NT2/D1 (cell line): ENCODE results near the gene CADM4.
A peak's percentile ranks its signal among the peaks of the same experiment; 100 is the strongest.

Experiments
- DNase-seq: peaks from one replicate; pipeline ENCODE4 v3.0.0-alpha.2; 2011; ENCODE audit warnings: low read depth, low spot score
- H3K27me3 ChIP-seq: 2 replicates; pipeline ENCODE4 v1.6.0; 2011; ENCODE audit warnings: mild to moderate bottlenecking; ENCODE audit not compliant: insufficient read length, insufficient read depth
- H3K36me3 ChIP-seq: 2 replicates; pipeline ENCODE4 v1.6.1; 2011; ENCODE audit warnings: mild to moderate bottlenecking, low read length, mixed read lengths; ENCODE audit not compliant: insufficient read depth, insufficient read length
- H3K4me1 ChIP-seq: 2 replicates; pipeline ENCODE4 v1.5.1; 2011; ENCODE audit not compliant: insufficient read depth, insufficient read length
- H3K4me3 ChIP-seq: 2 replicates; pipeline ENCODE4 v1.5.1; 2011; ENCODE audit warnings: low read depth; ENCODE audit not compliant: insufficient read length
- H3K9ac ChIP-seq: 2 replicates; pipeline ENCODE4 v1.6.0; 2011; ENCODE audit warnings: low read depth; ENCODE audit not compliant: insufficient read length
- H3K9me3 ChIP-seq: 2 replicates; pipeline ENCODE4 v1.5.1; 2011; ENCODE audit warnings: mild to moderate bottlenecking, low read length; ENCODE audit not compliant: insufficient read depth
- SUZ12 ChIP-seq: IDR thresholded peaks from 2 replicates; pipeline ENCODE4 v1.6.1; 2011; ENCODE audit not compliant: insufficient read length, insufficient read depth; ENCODE audit errors: extremely low read depth
- YY1 ChIP-seq: IDR thresholded peaks from 2 replicates; pipeline ENCODE4 v1.6.1; 2011; ENCODE audit not compliant: insufficient read length, insufficient read depth
- ZNF274 ChIP-seq: IDR thresholded peaks from 2 replicates; pipeline ENCODE4 v1.6.1; 2011; ENCODE audit warnings: mild to moderate bottlenecking, low read depth, low read length

CADM4 gene

GRCh38 chr19:43574424-43575155 lies 65.1 kb downstream of the CADM4 start:
- Histone ChIP-seq H3K9ac (peak overlapping the region; percentile 84), H3K36me3 (peaks cover 12% of the 10 kb centered on the region), H3K27me3 (no peaks in the 10 kb centered on the region), H3K9me3 (no peaks in the 10 kb centered on the region), H3K4me1 (peaks cover 6% of the 10 kb centered on the region), H3K4me3 (peak overlapping the region; percentile 57)
- TF ChIP-seq YY1 (no peak), SUZ12 (no peak), ZNF274 (no peak)
- DNase-seq = no peak
